ENCODE measurements around the gene TACC2.
A peak's percentile ranks its signal among the peaks of the same experiment; 100 is the strongest.

Gene TACC2

DNA sequence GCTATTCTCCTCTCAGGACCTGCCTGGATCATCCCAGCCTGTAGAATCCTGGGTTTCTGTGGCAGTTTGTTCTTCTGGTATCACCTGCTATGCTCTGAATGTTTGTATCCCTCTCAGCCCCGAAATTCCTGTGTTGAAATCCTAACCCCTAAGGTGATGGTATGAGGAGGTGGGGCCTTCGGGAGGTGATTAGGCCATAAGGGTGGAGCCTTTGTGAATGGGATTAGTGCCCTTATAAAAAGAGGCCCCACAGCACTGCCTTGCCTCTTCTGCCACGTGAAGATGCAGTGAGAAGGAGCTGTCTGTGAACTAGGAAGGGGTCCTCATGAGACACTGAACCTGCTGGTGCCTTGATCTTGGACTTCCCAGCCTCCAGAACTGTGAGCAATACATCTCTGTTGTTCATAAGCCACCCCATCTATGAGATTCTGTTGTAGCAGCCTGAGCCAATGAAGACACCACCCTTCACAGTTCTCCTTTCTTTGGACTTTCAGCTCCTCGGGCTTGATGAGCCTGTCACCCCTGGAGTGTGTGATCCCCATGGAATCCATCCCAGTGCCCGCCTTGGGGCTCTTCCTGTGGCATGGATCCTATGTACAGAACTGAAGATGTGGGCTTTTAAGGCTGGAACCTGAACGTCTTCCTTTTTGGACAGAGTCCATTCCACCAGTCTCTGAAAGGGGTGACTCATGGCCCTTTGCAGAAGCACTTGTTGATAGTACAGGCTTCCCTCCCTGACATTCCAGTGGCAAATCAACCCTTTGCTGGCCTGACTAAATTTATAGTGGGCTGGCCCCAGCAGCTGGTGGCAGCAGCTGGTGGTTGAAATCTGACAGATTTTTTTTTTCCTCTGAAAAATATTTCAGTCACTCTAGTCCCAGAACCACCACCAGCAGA, 138.0 kb downstream of the TACC2 start:
- H3K79me1 ChIP-seq (ENCODE audit: low read length) = peaks cover 1% of the 10 kb centered on the region
- H2BK15ac ChIP-seq (replicated peaks; ENCODE audit: low read depth) = no peak overlapping the region
- no peak overlapping the region for H3K4me2 ChIP-seq (ENCODE audit: low read length)
- no peak overlapping the region for H3K18ac ChIP-seq (ENCODE audit: low read length)
- no peak overlapping the region for H4K8ac ChIP-seq (ENCODE audit: low read depth, low read length)
- H3K4me3 ChIP-seq (ENCODE audit: low read length) = no peak overlapping the region
- no peak overlapping the region for H3K4ac ChIP-seq (ENCODE audit: low read depth, low read length)
- no peak overlapping the region for H3K27ac ChIP-seq (ENCODE audit: low read depth, low read length)
- no peaks in the 10 kb centered on the region for H3K36me3 ChIP-seq (ENCODE audit: control insufficient read depth, insufficient read depth, low read length)
- no peak overlapping the region for H2AK5ac ChIP-seq (ENCODE audit: low read length)
- no peak overlapping the region for H4K5ac ChIP-seq (ENCODE audit: low read length)
- no peak overlapping the region for H2BK5ac ChIP-seq (ENCODE audit: low read length)
- no CpG with 5 or more reads among the region's 6 CpGs for WGBS (ENCODE audit: extremely low coverage, insufficient coverage, low lambda C conversion rate)
- peak; percentile 75 for DNase-seq
- no peaks in the 10 kb centered on the region for H3K27me3 ChIP-seq (ENCODE audit: insufficient read depth, low read length, poor library complexity)
- H3K4me1 ChIP-seq (ENCODE audit: control insufficient read depth, low read depth, low read length) = no peaks in the 10 kb centered on the region
- no peaks in the 10 kb centered on the region for H3K79me2 ChIP-seq (ENCODE audit: control insufficient read depth, insufficient read depth, low read length)
- no peak overlapping the region for H3K9ac ChIP-seq (ENCODE audit: low read length)
- H3K56ac ChIP-seq (ENCODE audit: low read length) = no peak overlapping the region
- no peak overlapping the region for H2BK120ac ChIP-seq (ENCODE audit: low read depth, low read length)
- H3K23ac ChIP-seq (ENCODE audit: low read length) = no peak overlapping the region

DNA sequence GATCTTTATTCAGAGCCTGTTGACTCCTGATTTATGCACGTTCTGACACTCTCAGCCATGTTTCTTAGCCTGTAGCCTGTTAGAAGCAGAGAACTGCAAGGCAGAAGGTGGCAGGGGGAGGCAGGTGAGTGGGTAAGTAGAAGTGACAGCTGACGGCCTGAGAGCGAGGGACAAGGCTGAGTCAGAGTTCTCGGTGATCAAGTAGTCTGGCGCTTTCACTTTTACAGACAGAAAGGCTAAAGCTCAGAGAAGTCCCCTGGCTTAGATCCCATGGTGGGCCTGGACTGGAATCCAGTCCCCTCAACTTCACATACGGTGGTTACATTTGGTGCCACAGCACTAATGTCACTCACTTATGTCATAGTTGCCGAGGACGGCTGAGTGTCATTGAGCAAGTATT, 139.0 kb downstream of the TACC2 start:
- H3K79me2 ChIP-seq (ENCODE audit: control insufficient read depth, insufficient read depth, low read length) = no peaks in the 10 kb centered on the region
- H3K79me1 ChIP-seq (ENCODE audit: low read length) = peaks cover 1% of the 10 kb centered on the region
- H2BK5ac ChIP-seq (ENCODE audit: low read length) = no peak overlapping the region
- H4K5ac ChIP-seq (ENCODE audit: low read length) = no peak overlapping the region
- WGBS (ENCODE audit: extremely low coverage, insufficient coverage, low lambda C conversion rate) = no CpG with 5 or more reads among the region's 8 CpGs
- no peak overlapping the region for H2AK5ac ChIP-seq (ENCODE audit: low read length)
- DNase-seq = peak; percentile 77
- no peak overlapping the region for H2BK120ac ChIP-seq (ENCODE audit: low read depth, low read length)
- H3K23ac ChIP-seq (ENCODE audit: low read length) = no peak overlapping the region
- H3K4ac ChIP-seq (ENCODE audit: low read depth, low read length) = no peak overlapping the region
- H3K4me1 ChIP-seq (ENCODE audit: control insufficient read depth, low read depth, low read length) = no peaks in the 10 kb centered on the region
- H3K56ac ChIP-seq (ENCODE audit: low read length) = no peak overlapping the region
- H3K9ac ChIP-seq (ENCODE audit: low read length) = no peak overlapping the region
- H3K18ac ChIP-seq (ENCODE audit: low read length) = no peak overlapping the region
- no peaks in the 10 kb centered on the region for H3K27me3 ChIP-seq (ENCODE audit: insufficient read depth, low read length, poor library complexity)
- no peak overlapping the region for H3K27ac ChIP-seq (ENCODE audit: low read depth, low read length)
- no peak overlapping the region for H3K4me3 ChIP-seq (ENCODE audit: low read length)
- H4K8ac ChIP-seq (ENCODE audit: low read depth, low read length) = no peak overlapping the region
- no peak overlapping the region for H3K4me2 ChIP-seq (ENCODE audit: low read length)
- H3K36me3 ChIP-seq (ENCODE audit: control insufficient read depth, insufficient read depth, low read length) = no peaks in the 10 kb centered on the region
- no peak overlapping the region for H2BK15ac ChIP-seq (replicated peaks; ENCODE audit: low read depth)

DNA sequence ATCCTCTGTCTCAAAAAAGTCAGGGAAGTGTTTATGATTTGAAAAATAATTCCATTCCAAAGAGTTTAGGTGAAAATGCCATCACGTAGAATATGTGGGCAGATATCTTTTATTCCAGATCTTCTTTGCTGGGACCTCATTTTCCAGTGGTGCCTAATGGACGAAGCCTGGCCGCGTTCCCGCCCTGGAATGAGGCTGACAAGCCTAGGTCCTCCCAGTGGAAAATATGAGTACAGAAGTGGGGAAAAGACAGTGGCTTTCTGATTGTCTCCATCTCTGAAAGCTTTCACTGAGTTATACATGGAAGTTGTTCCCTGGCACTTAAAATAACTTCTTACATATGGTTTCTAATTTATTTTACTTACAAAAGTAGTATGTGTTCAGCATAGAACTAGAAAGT, 139.4 kb downstream of the TACC2 start:
- Histone ChIP-seq H2BK120ac (ENCODE audit: low read depth, low read length) (no peak overlapping the region), H3K56ac (ENCODE audit: low read length) (no peak overlapping the region), H2AK5ac (ENCODE audit: low read length) (no peak overlapping the region), H4K5ac (ENCODE audit: low read length) (no peak overlapping the region), H3K4me1 (ENCODE audit: control insufficient read depth, low read depth, low read length) (no peaks in the 10 kb centered on the region), H3K4me3 (ENCODE audit: low read length) (no peak overlapping the region), H3K79me2 (ENCODE audit: control insufficient read depth, insufficient read depth, low read length) (no peaks in the 10 kb centered on the region), H4K8ac (ENCODE audit: low read depth, low read length) (no peak overlapping the region), H3K79me1 (ENCODE audit: low read length) (peaks cover 2% of the 10 kb centered on the region), H3K27ac (ENCODE audit: low read depth, low read length) (no peak overlapping the region), H3K18ac (ENCODE audit: low read length) (no peak overlapping the region), H3K23ac (ENCODE audit: low read length) (no peak overlapping the region), H3K9ac (ENCODE audit: low read length) (no peak overlapping the region), H2BK15ac (replicated peaks; ENCODE audit: low read depth) (no peak overlapping the region), H3K4ac (ENCODE audit: low read depth, low read length) (no peak overlapping the region), H3K27me3 (ENCODE audit: insufficient read depth, low read length, poor library complexity) (no peaks in the 10 kb centered on the region), H3K4me2 (ENCODE audit: low read length) (no peak overlapping the region), H3K36me3 (ENCODE audit: control insufficient read depth, insufficient read depth, low read length) (no peaks in the 10 kb centered on the region), H2BK5ac (ENCODE audit: low read length) (no peak overlapping the region)
- no peak for DNase-seq
- WGBS (ENCODE audit: extremely low coverage, insufficient coverage, low lambda C conversion rate) = no CpG with 5 or more reads among the region's 5 CpGs

DNA sequence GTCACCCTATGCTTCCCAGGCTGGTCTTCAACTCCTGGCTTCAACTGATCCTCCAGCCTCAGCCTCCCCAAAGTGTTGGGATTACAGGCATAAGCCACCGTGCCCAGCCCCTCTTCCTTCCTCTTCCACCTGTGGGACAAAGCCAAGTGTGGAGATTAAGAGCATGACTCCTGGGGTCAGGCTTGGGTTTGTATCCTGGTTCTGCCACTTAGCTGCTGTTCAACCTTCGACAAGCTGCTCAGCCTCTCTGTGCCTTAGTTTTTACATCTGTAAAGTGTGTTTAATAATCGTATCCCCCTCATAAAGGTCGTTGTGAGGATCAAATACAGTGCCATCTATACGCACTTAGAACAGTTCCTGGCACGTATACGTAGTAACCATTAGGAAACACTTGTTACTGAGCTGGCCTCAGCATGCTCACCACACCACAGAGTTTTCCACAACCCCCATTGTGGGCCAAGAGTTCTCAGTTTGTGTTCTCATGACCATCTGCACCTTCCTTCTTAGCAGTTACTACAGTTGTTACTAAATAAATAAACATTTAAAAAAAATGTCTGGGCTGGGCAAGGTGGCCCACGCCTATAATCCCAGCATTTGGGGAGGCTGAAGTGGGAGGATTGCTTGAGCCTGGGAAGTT, 141.6 kb downstream of the TACC2 start:
- no peak overlapping the region for H4K5ac ChIP-seq (ENCODE audit: low read length)
- H3K36me3 ChIP-seq (ENCODE audit: control insufficient read depth, insufficient read depth, low read length) = no peaks in the 10 kb centered on the region
- no peak overlapping the region for H3K23ac ChIP-seq (ENCODE audit: low read length)
- no peak overlapping the region for H2BK5ac ChIP-seq (ENCODE audit: low read length)
- H2BK120ac ChIP-seq (ENCODE audit: low read depth, low read length) = no peak overlapping the region
- no peak overlapping the region for H3K4ac ChIP-seq (ENCODE audit: low read depth, low read length)
- H3K4me3 ChIP-seq (ENCODE audit: low read length) = no peak overlapping the region
- H3K27ac ChIP-seq (ENCODE audit: low read depth, low read length) = no peak overlapping the region
- H3K4me1 ChIP-seq (ENCODE audit: control insufficient read depth, low read depth, low read length) = no peaks in the 10 kb centered on the region
- H3K4me2 ChIP-seq (ENCODE audit: low read length) = no peak overlapping the region
- no peak overlapping the region for H3K56ac ChIP-seq (ENCODE audit: low read length)
- peaks cover 5% of the 10 kb centered on the region for H3K79me1 ChIP-seq (ENCODE audit: low read length)
- no peak overlapping the region for H3K9ac ChIP-seq (ENCODE audit: low read length)
- H2BK15ac ChIP-seq (replicated peaks; ENCODE audit: low read depth) = no peak overlapping the region
- no peak overlapping the region for H2AK5ac ChIP-seq (ENCODE audit: low read length)
- no peaks in the 10 kb centered on the region for H3K27me3 ChIP-seq (ENCODE audit: insufficient read depth, low read length, poor library complexity)
- no peak for DNase-seq
- H3K79me2 ChIP-seq (ENCODE audit: control insufficient read depth, insufficient read depth, low read length) = no peaks in the 10 kb centered on the region
- no peak overlapping the region for H4K8ac ChIP-seq (ENCODE audit: low read depth, low read length)
- H3K18ac ChIP-seq (ENCODE audit: low read length) = no peak overlapping the region
- no CpG with 5 or more reads among the region's 8 CpGs for WGBS (ENCODE audit: extremely low coverage, insufficient coverage, low lambda C conversion rate)

DNA sequence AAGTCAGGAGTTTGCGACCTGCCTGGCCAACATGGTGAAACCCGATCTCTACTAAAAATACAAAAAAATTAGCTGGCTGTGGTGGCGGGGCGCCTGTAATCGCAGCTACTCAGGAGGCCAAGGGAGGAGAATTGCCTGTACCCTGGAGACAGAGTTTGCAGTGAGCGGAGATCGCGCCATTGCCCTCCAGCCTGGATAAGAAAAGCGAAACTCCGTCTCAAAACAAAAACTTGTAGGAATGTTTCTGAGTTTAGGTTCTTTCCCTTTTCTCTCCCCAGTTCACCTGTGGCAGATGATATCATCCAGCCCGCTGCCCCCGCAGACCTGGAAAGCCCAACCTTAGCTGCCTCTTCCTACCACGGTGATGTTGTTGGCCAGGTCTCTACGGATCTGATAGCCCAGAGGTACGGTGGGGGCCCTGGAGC, 143.4 kb downstream of the TACC2 start:
- no peak overlapping the region for H3K4me3 ChIP-seq (ENCODE audit: low read length)
- H2BK15ac ChIP-seq (replicated peaks; ENCODE audit: low read depth) = no peak overlapping the region
- H3K36me3 ChIP-seq (ENCODE audit: control insufficient read depth, insufficient read depth, low read length) = no peaks in the 10 kb centered on the region
- no CpG with 5 or more reads among the region's 15 CpGs for WGBS (ENCODE audit: extremely low coverage, insufficient coverage, low lambda C conversion rate)
- H4K5ac ChIP-seq (ENCODE audit: low read length) = no peak overlapping the region
- no peak overlapping the region for H3K23ac ChIP-seq (ENCODE audit: low read length)
- no peak overlapping the region for H3K4me2 ChIP-seq (ENCODE audit: low read length)
- no peak overlapping the region for H2BK5ac ChIP-seq (ENCODE audit: low read length)
- no peak overlapping the region for H2BK120ac ChIP-seq (ENCODE audit: low read depth, low read length)
- H3K4ac ChIP-seq (ENCODE audit: low read depth, low read length) = no peak overlapping the region
- H3K9ac ChIP-seq (ENCODE audit: low read length) = no peak overlapping the region
- no peaks in the 10 kb centered on the region for H3K27me3 ChIP-seq (ENCODE audit: insufficient read depth, low read length, poor library complexity)
- no peaks in the 10 kb centered on the region for H3K4me1 ChIP-seq (ENCODE audit: control insufficient read depth, low read depth, low read length)
- no peak overlapping the region for H2AK5ac ChIP-seq (ENCODE audit: low read length)
- H3K79me1 ChIP-seq (ENCODE audit: low read length) = peaks cover 7% of the 10 kb centered on the region
- no peak overlapping the region for H3K18ac ChIP-seq (ENCODE audit: low read length)
- peak; percentile 82 for DNase-seq
- no peaks in the 10 kb centered on the region for H3K79me2 ChIP-seq (ENCODE audit: control insufficient read depth, insufficient read depth, low read length)
- no peak overlapping the region for H3K56ac ChIP-seq (ENCODE audit: low read length)
- no peak overlapping the region for H3K27ac ChIP-seq (ENCODE audit: low read depth, low read length)
- no peak overlapping the region for H4K8ac ChIP-seq (ENCODE audit: low read depth, low read length)

All from mesendoderm (in vitro differentiated cells).